Measurements from ENCODE around the gene PLOD1.
"Not testable (repeated sequence)": the region's sequence is repeated elsewhere in the genome, so short reads cannot be mapped to it uniquely, and the experiment has no call there.

Gene PLOD1

DNA sequence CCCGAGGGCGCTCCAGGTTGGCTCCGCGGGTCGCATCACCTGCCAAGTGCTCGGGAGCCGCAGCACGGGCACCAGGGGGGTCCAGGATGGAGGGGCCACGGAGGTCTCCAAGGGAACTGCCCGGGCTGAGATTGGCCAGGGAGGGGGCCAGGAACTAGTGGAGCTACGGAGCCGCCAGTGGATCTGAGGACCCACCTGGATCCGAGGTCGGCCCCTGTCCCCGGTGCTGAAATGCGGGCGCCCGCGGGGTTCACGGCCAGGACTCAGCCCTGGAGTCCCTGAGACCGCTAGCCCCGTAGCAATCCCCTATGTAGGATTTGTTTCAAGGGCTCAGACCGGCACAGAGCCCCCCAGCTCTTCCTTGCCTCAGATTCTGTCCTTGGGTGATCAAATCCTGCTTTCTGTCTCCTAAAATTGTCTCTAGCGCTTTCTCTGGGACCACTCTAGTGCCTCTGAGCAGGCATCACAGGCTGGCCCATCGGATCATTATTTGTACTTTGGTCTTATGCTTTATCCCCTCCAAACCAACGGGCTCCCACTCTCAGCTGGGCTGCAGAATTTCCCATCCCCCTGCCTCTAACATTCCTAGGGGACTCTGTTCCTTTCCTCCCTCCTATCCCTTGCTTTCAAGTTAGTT is 35.6 kb upstream of the PLOD1 start:
- no peak overlapping the region for H2AFZ ChIP-seq (ENCODE audit: low read depth, low read length, severe bottlenecking)
- no peaks in the 10 kb centered on the region for H3K9me2 ChIP-seq (replicated peaks; ENCODE audit: insufficient read depth, low read length)
- H3K79me2 ChIP-seq (ENCODE audit: insufficient read depth, low read length): no peaks in the 10 kb centered on the region
- no peak overlapping the region for H3K4me3 ChIP-seq (ENCODE audit: insufficient read depth, low read length, poor library complexity, severe bottlenecking)
- H3F3A ChIP-seq (ENCODE audit: insufficient read depth): peaks cover 8% of the 10 kb centered on the region; the same call in 1 of the 2 replicates
- TF ChIP-seq EZH2phosphoT487 (conservative IDR thresholded peaks at IDR 0.05; ENCODE audit: low read length): no peak
- TF ChIP-seq, protein P1, sequence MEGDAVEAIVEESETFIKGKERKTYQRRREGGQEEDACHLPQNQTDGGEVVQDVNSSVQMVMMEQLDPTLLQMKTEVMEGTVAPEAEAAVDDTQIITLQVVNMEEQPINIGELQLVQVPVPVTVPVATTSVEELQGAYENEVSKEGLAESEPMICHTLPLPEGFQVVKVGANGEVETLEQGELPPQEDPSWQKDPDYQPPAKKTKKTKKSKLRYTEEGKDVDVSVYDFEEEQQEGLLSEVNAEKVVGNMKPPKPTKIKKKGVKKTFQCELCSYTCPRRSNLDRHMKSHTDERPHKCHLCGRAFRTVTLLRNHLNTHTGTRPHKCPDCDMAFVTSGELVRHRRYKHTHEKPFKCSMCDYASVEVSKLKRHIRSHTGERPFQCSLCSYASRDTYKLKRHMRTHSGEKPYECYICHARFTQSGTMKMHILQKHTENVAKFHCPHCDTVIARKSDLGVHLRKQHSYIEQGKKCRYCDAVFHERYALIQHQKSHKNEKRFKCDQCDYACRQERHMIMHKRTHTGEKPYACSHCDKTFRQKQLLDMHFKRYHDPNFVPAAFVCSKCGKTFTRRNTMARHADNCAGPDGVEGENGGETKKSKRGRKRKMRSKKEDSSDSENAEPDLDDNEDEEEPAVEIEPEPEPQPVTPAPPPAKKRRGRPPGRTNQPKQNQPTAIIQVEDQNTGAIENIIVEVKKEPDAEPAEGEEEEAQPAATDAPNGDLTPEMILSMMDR (IDR thresholded peaks at IDR 0.05; ENCODE audit: insufficient read depth, low read length, poor library complexity, severe bottlenecking): no peak
- H3K4me2 ChIP-seq (ENCODE audit: low read depth, low read length, poor library complexity, severe bottlenecking): no peak overlapping the region
- no peaks in the 10 kb centered on the region for H3K36me3 ChIP-seq (ENCODE audit: low read length)
- no peak overlapping the region for H3K9ac ChIP-seq (ENCODE audit: low read length)
- no peaks in the 10 kb centered on the region for H3K27me3 ChIP-seq (ENCODE audit: low read length)
- H3K9me3 ChIP-seq (ENCODE audit: insufficient read depth, low read length): no peaks in the 10 kb centered on the region
- H3K27ac ChIP-seq (ENCODE audit: low read depth, low read length): no peak overlapping the region
- H4K20me1 ChIP-seq (ENCODE audit: low read depth, low read length): no peaks in the 10 kb centered on the region

DNA sequence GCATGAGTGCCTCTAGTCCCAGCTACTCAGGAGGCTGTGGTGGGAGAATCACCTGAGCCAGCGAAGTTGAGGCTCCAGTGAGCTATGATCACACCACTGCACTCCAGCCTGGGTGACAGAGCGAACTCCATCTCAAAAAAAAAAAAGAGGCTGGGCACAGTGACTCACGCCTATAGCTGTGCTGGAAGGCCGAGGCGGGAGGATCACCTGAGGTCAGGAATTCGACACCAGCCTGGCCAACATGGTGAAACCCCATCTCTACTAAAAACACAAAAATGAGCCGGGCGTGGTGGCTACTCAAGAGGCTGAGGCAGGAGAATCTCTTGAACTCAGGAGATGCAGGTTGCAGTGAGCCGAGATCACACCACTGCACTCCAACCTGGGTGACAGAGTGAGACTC is 33.1 kb upstream of the PLOD1 start:
- not testable (repeated sequence) for H3K9ac ChIP-seq (ENCODE audit: low read length); H3K9me2 ChIP-seq (replicated peaks; ENCODE audit: insufficient read depth, low read length); H4K20me1 ChIP-seq (ENCODE audit: low read depth, low read length); H3K9me3 ChIP-seq (ENCODE audit: insufficient read depth, low read length); H2AFZ ChIP-seq (ENCODE audit: low read depth, low read length, severe bottlenecking); H3K36me3 ChIP-seq (ENCODE audit: low read length); H3K79me2 ChIP-seq (ENCODE audit: insufficient read depth, low read length); H3K27me3 ChIP-seq (ENCODE audit: low read length); H3K27ac ChIP-seq (ENCODE audit: low read depth, low read length); H3K4me3 ChIP-seq (ENCODE audit: insufficient read depth, low read length, poor library complexity, severe bottlenecking); H3K4me2 ChIP-seq (ENCODE audit: low read depth, low read length, poor library complexity, severe bottlenecking)
- H3F3A ChIP-seq (ENCODE audit: insufficient read depth): peaks cover 10% of the 10 kb centered on the region; the same call in 1 of the 2 replicates

DNA sequence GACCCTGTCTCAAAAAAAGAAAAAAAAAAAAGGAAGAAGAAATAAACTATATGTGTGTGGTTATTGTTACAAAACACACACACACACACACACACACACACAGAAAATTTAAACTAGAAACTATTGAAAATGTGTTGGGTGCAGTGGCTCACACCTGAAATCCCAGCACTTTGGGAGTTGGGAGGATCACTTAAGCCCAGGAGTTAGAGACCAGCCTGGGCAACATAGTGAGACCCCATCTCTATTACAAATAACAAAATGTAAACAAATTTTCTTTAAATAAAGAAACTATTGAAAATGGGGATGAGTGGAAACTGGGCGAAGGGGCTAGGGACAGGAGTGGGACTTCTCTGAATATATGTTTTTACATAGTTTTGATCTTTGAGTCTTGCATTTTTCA is 31.3 kb upstream of the PLOD1 start:
- Histone ChIP-seq H3K4me3 (ENCODE audit: insufficient read depth, low read length, poor library complexity, severe bottlenecking) (no peak overlapping the region), H3K79me2 (ENCODE audit: insufficient read depth, low read length) (no peaks in the 10 kb centered on the region)
- TF ChIP-seq, protein P1 (IDR thresholded peaks at IDR 0.05; ENCODE audit: insufficient read depth, low read length, poor library complexity, severe bottlenecking): no peak
- no peak for TF ChIP-seq EZH2phosphoT487 (conservative IDR thresholded peaks at IDR 0.05; ENCODE audit: low read length)

DNA sequence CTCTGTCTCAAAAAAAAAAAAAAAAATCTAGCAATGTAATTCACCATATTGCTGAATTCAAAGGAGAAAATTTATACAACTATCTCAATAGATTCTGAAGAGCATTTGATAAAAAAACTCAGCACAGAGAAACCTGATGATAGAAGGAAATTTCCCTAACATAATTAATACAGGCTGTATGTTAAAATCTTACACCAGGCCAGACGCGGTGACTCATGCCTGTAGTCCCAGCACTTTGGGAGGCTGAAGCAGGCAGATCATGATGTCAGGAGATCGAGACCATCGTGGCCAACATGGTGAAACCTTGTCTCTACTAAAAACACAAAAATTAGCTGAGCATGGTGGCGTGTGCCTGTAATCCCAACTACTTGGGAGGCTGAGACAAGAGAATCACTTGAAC is 30.4 kb upstream of the PLOD1 start:
- H3K4me3 ChIP-seq (ENCODE audit: insufficient read depth, low read length, poor library complexity, severe bottlenecking); H3K36me3 ChIP-seq (ENCODE audit: low read length); H3K4me2 ChIP-seq (ENCODE audit: low read depth, low read length, poor library complexity, severe bottlenecking); H3K9ac ChIP-seq (ENCODE audit: low read length); H2AFZ ChIP-seq (ENCODE audit: low read depth, low read length, severe bottlenecking); H4K20me1 ChIP-seq (ENCODE audit: low read depth, low read length); H3K27me3 ChIP-seq (ENCODE audit: low read length); H3K79me2 ChIP-seq (ENCODE audit: insufficient read depth, low read length); H3K9me3 ChIP-seq (ENCODE audit: insufficient read depth, low read length); H3K27ac ChIP-seq (ENCODE audit: low read depth, low read length); H3K9me2 ChIP-seq (replicated peaks; ENCODE audit: insufficient read depth, low read length): not testable (repeated sequence)
- peaks cover 26% of the 10 kb centered on the region for H3F3A ChIP-seq (ENCODE audit: insufficient read depth)

More for the DNA sequence above, 31.3 kb upstream of the PLOD1 start:
- no peaks in the 10 kb centered on the region for H4K20me1 ChIP-seq (ENCODE audit: low read depth, low read length)
- H3K9me3 ChIP-seq (ENCODE audit: insufficient read depth, low read length): no peaks in the 10 kb centered on the region
- no peaks in the 10 kb centered on the region for H3K36me3 ChIP-seq (ENCODE audit: low read length)
- no peak overlapping the region for H3K9ac ChIP-seq (ENCODE audit: low read length)
- no peak overlapping the region for H3K4me2 ChIP-seq (ENCODE audit: low read depth, low read length, poor library complexity, severe bottlenecking)
- H3K27ac ChIP-seq (ENCODE audit: low read depth, low read length): no peak overlapping the region
- no peaks in the 10 kb centered on the region for H3K9me2 ChIP-seq (replicated peaks; ENCODE audit: insufficient read depth, low read length)
- peaks cover 17% of the 10 kb centered on the region for H3F3A ChIP-seq (ENCODE audit: insufficient read depth)
- H2AFZ ChIP-seq (ENCODE audit: low read depth, low read length, severe bottlenecking): no peak overlapping the region
- H3K27me3 ChIP-seq (ENCODE audit: low read length): no peaks in the 10 kb centered on the region
